Measurements from ENCODE around the gene IZUMO2.
"Not testable (repeated sequence)": the region's sequence is repeated elsewhere in the genome, so short reads cannot be mapped to it uniquely, and the experiment has no call there.

IZUMO2 gene

GRCh38 chr19:50181121-50181520, 18.0 kb upstream of the IZUMO2 start:
- no peak for DNase-seq

GRCh38 chr19:50178859-50179537, 15.9 kb upstream of the IZUMO2 start:
- DNase-seq = no peak

- no peak for DNase-seq
Measured at GRCh38 chr19:50178320-50178719, 15.2 kb upstream of the IZUMO2 start.

- DNase-seq = no peak
Measured at GRCh38 chr19:50176775-50177174, 13.7 kb upstream of the IZUMO2 start.

GRCh38 chr19:50175924-50176323, 12.8 kb upstream of the IZUMO2 start:
- no peak for DNase-seq

GRCh38 chr19:50174100-50174793, 11.2 kb upstream of the IZUMO2 start:
- DNase-seq = no peak

GRCh38 chr19:50173127-50173526, 10.0 kb upstream of the IZUMO2 start:
- DNase-seq = peak; percentile 20

- DNase-seq = no peak
Measured at GRCh38 chr19:50172726-50173125, 9.6 kb upstream of the IZUMO2 start.

GRCh38 chr19:50171752-50172151, 8.7 kb upstream of the IZUMO2 start:
- DNase-seq = no peak

GRCh38 chr19:50167314-50167721, 4.2 kb upstream of the IZUMO2 start:
- DNase-seq = no peak

- no peak for DNase-seq
Measured at GRCh38 chr19:50159078-50159477, 4.0 kb downstream of the IZUMO2 start.

GRCh38 chr19:50158577-50158976, 4.5 kb downstream of the IZUMO2 start:
- no peak for DNase-seq

GRCh38 chr19:50155520-50156109, 7.5 kb downstream of the IZUMO2 start:
- no peak for DNase-seq

GRCh38 chr19:50154529-50154928, 8.6 kb downstream of the IZUMO2 start:
- DNase-seq = no peak

GRCh38 chr19:50152578-50152977, 10.5 kb downstream of the IZUMO2 start:
- no peak for DNase-seq

GRCh38 chr19:50148528-50148927, 14.6 kb downstream of the IZUMO2 start:
- no peak for DNase-seq

- peak; percentile 92 for DNase-seq
Measured at GRCh38 chr19:50147462-50148423, 15.3 kb downstream of the IZUMO2 start.

GRCh38 chr19:50141921-50142320, 21.2 kb downstream of the IZUMO2 start:
- DNase-seq = not testable (repeated sequence)

GRCh38 chr19:50140118-50140845, 22.8 kb downstream of the IZUMO2 start:
- DNase-seq = not testable (repeated sequence)

GRCh38 chr19:50136603-50137365, 26.3 kb downstream of the IZUMO2 start:
- not testable (repeated sequence) for DNase-seq

- DNase-seq = not testable (repeated sequence)
Measured at GRCh38 chr19:50135856-50136602, 27.1 kb downstream of the IZUMO2 start.
